ENCODE results near the gene KANK2. TPM values are rescaled to one million over a fixed set of nuclear protein-coding genes. Genes with fewer than 3 reads are reported as not detected.
A peak's percentile ranks its signal among the peaks of the same experiment; 100 is the strongest.

KANK2 gene
- total and polyA plus RNA-seq, 10 of the 15 experiments (the other 5 are each of a cell fraction or from before 2014, with no cell fraction given): 4.9 to 33.0 (median 21.0) TPM

- no peak overlapping the region for H3K9ac ChIP-seq (ENCODE audit: control insufficient read depth, insufficient read depth, low read length)
- TF ChIP-seq FOXM1 (IDR thresholded peaks at IDR 0.05; ENCODE audit: low read depth, low read length): no peak
- TF ChIP-seq ZNF217 (IDR thresholded peaks at IDR 0.05): peak; percentile 40; the same call in 1 of the 2 replicates
- ChIA-PET POLR2A (no interaction called here), RAD21 (ENCODE audit: unreplicated experiment) (no interaction called here), SMC1A (ENCODE audit: uncharacterized antibody, unreplicated experiment) (interaction anchor here (0.6 to 1.1 kb wide), 2 partner anchors 30 to 340 kb away, joined by 3 to 4 read pairs; no protein-coding TSS in a partner anchor), CTCF (interaction anchor here (1.4 kb wide), 1 partner anchor 22 kb away, joined by 3 read pairs; no protein-coding TSS in a partner anchor)
- H3K79me2 ChIP-seq (ENCODE audit: control insufficient read depth, insufficient read depth, low read length): no peaks in the 10 kb centered on the region
- H3K4me3 ChIP-seq: no peak overlapping the region
- no peak for ATAC-seq
- no peaks in the 10 kb centered on the region; the same call in 1 of the 2 replicates for H3K4me1 ChIP-seq (ENCODE audit: control insufficient read depth, insufficient read depth, low read length)
- in situ Hi-C loops (cut with MboI) (no loop called here), intact Hi-C loops (cut with micrococcal nuclease; ENCODE audit: unreplicated experiment) (no loop called here)
- no peaks in the 10 kb centered on the region for H4K20me1 ChIP-seq (ENCODE audit: control insufficient read depth, insufficient read depth)
- 60% methylated on average over 1 of the region's 1 CpG for WGBS (ENCODE audit: insufficient coverage, insufficient replicate concordance, low lambda C conversion rate, missing lambda C conversion rate)
- H3K4me2 ChIP-seq (ENCODE audit: control insufficient read depth, insufficient read depth): no peak overlapping the region
- H3K27ac ChIP-seq (ENCODE audit: control insufficient read depth, insufficient read depth): no peak overlapping the region
- no peaks in the 10 kb centered on the region; the same call in 2 of the 3 replicates for H3K9me3 ChIP-seq (replicated peaks; ENCODE audit: control insufficient read depth, insufficient read depth, low read length)
- no TSS peak for BruUV-seq (replicated peaks)
- DNase-seq (ENCODE audit: low read depth, low spot score): no peak
- FAIRE-seq: no peak
- H3K27me3 ChIP-seq (replicated peaks in 1 of 2; ENCODE audit: control insufficient read depth in 2 of 2, insufficient read depth in 2 of 2, low read length in 1 of 2): no peaks in the 10 kb centered on the region
- no peaks in the 10 kb centered on the region for H3K36me3 ChIP-seq (ENCODE audit: control insufficient read depth in 2 of 2, insufficient read depth in 2 of 2, low read length in 1 of 2)
- H2AFZ ChIP-seq (ENCODE audit: control insufficient read depth, low read depth, low read length): no peak overlapping the region
Observed at GRCh38 chr19:11226716-11227166, 29.4 kb upstream of the KANK2 start.

GRCh38 chr19:11225815-11226214, 28.5 kb upstream of the KANK2 start:
- intact Hi-C loops (cut with micrococcal nuclease; ENCODE audit: unreplicated experiment): no loop called here
- Histone ChIP-seq H3K4me1 (ENCODE audit: control insufficient read depth, insufficient read depth, low read length) (no peaks in the 10 kb centered on the region; the same call in 1 of the 2 replicates), H3K4me2 (ENCODE audit: control insufficient read depth, insufficient read depth) (no peak overlapping the region), H3K9me3 (replicated peaks; ENCODE audit: control insufficient read depth, insufficient read depth, low read length) (no peaks in the 10 kb centered on the region; the same call in 2 of the 3 replicates), H3K4me3 (no peak overlapping the region), H3K27me3 (replicated peaks in 1 of 2; ENCODE audit: control insufficient read depth in 2 of 2, insufficient read depth in 2 of 2, low read length in 1 of 2) (no peaks in the 10 kb centered on the region), H3K79me2 (ENCODE audit: control insufficient read depth, insufficient read depth, low read length) (no peaks in the 10 kb centered on the region), H2AFZ (ENCODE audit: control insufficient read depth, low read depth, low read length) (no peak overlapping the region), H3K9ac (ENCODE audit: control insufficient read depth, insufficient read depth, low read length) (no peak overlapping the region), H3K36me3 (ENCODE audit: control insufficient read depth in 2 of 2, insufficient read depth in 2 of 2, low read length in 1 of 2) (no peaks in the 10 kb centered on the region), H3K27ac (ENCODE audit: control insufficient read depth, insufficient read depth) (no peak overlapping the region), H4K20me1 (ENCODE audit: control insufficient read depth, insufficient read depth) (no peaks in the 10 kb centered on the region)
- ChIA-PET CTCF (interaction anchor here (0.9 to 1.4 kb wide), 2 partner anchors 20 to 21 kb away, joined by 3 to 4 read pairs; no protein-coding TSS in a partner anchor), RAD21 (ENCODE audit: unreplicated experiment) (no interaction called here), SMC1A (ENCODE audit: uncharacterized antibody, unreplicated experiment) (interaction anchor here (0.7 to 1.1 kb wide), 2 partner anchors 31 to 413 kb away, joined by 3 to 4 read pairs; no protein-coding TSS in a partner anchor), POLR2A (interaction anchor here (0.6 to 0.7 kb wide), 3 partner anchors 82 to 419 kb away, joined by 3 to 4 read pairs (median 3); no protein-coding TSS in a partner anchor)
- FAIRE-seq (no peak), ATAC-seq (no peak), DNase-seq (ENCODE audit: low read depth, low spot score) (no peak)
- WGBS (ENCODE audit: insufficient coverage, insufficient replicate concordance, low lambda C conversion rate, missing lambda C conversion rate): 97% methylated on average over 3 of the region's 3 CpGs
- in situ Hi-C loops (cut with MboI): no loop called here
- TF ChIP-seq REST (IDR thresholded peaks at IDR 0.05; ENCODE audit: low read depth, low read length) (no peak), ATF2 (IDR thresholded peaks at IDR 0.05; ENCODE audit: low read length) (no peak), POLR2AphosphoS2 (IDR thresholded peaks at IDR 0.05; ENCODE audit: low read depth, low read length) (no peak), WRNIP1 (IDR thresholded peaks at IDR 0.05; ENCODE audit: borderline replicate concordance, low read depth, low read length) (no peak), IRF5 (IDR thresholded peaks at IDR 0.05; ENCODE audit: borderline replicate concordance) (no peak), YY1 (IDR thresholded peaks at IDR 0.05; ENCODE audit: low read depth, low read length) (no peak), IRF4 (IDR thresholded peaks at IDR 0.05; ENCODE audit: low read depth, low read length) (no peak), SUZ12 (IDR thresholded peaks at IDR 0.05; ENCODE audit: unreplicated experiment) (no peak)
- BruUV-seq (replicated peaks): no TSS peak

Measured in GM12878 (cell line).